H9 (cell line): ENCODE measurements around the gene ALKBH7. TPM values are rescaled to one million over a fixed set of nuclear protein-coding genes. Genes with fewer than 3 reads are reported as not detected.

Source experiments
- DNase-seq: peaks from one replicate; pipeline ENCODE4 v3.0.0-alpha.2; 2017
- H2AFZ ChIP-seq: one replicate; pipeline ENCODE4 v1.6.1; 2013; ENCODE audit warnings: mild to moderate bottlenecking, low read length, control low read depth, moderate library complexity
- H2AK5ac ChIP-seq: 2 replicates; pipeline ENCODE4 v1.6.1; 2013; ENCODE audit warnings: low read length, control low read depth, mixed read lengths; ENCODE audit not compliant: insufficient read length
- H2BK120ac ChIP-seq: one replicate; pipeline ENCODE4 v1.6.1; 2013; ENCODE audit warnings: low read depth, mild to moderate bottlenecking, low read length, control low read depth, inconsistent platforms; ENCODE audit not compliant: poor library complexity, severe bottlenecking
- H2BK12ac ChIP-seq: 2 replicates; pipeline ENCODE4 v1.6.1; 2013; ENCODE audit warnings: low read length, control low read depth, mixed read lengths, low read depth; ENCODE audit not compliant: insufficient read length
- H2BK15ac ChIP-seq: 2 replicates; pipeline ENCODE4 v1.6.1; 2013; ENCODE audit warnings: low read depth, low read length, control low read depth
- H2BK20ac ChIP-seq: one replicate; pipeline ENCODE4 v1.6.1; 2013; ENCODE audit warnings: low read depth, mild to moderate bottlenecking, low read length, control low read depth, inconsistent platforms; ENCODE audit not compliant: poor library complexity, severe bottlenecking
- H2BK5ac ChIP-seq: 2 replicates; pipeline ENCODE4 v1.6.1; 2013; ENCODE audit warnings: low read length, control low read depth, mixed read lengths; ENCODE audit not compliant: insufficient read length
- H3K14ac ChIP-seq: 2 replicates; pipeline ENCODE4 v1.6.1; 2013; ENCODE audit warnings: low read length, control low read depth; ENCODE audit not compliant: insufficient read depth
- H3K18ac ChIP-seq: 2 replicates; pipeline ENCODE4 v1.6.1; 2013; ENCODE audit warnings: low read depth, mild to moderate bottlenecking, mixed read lengths, low read length, control low read depth; ENCODE audit not compliant: insufficient read length
- H3K23ac ChIP-seq: 2 replicates; pipeline ENCODE4 v1.6.1; 2013; ENCODE audit warnings: low read length, control low read depth, mixed read lengths, low read depth; ENCODE audit not compliant: insufficient read length
- H3K23me2 ChIP-seq: 2 replicates; pipeline ENCODE4 v1.6.1; 2013; ENCODE audit warnings: low read depth, mild to moderate bottlenecking, mixed read lengths, low read length, control low read depth; ENCODE audit not compliant: insufficient read length, poor library complexity, severe bottlenecking
- H3K27ac ChIP-seq: 2 replicates; pipeline ENCODE4 v1.5.1; 2013; ENCODE audit warnings: low read length, control low read depth, mixed read lengths, low read depth; ENCODE audit not compliant: insufficient read length
- H3K27me3 ChIP-seq: 2 replicates; pipeline ENCODE4 v1.6.1; 2013; ENCODE audit warnings: low read length, control low read depth, inconsistent platforms; ENCODE audit not compliant: insufficient read depth
- H3K4ac ChIP-seq: 2 replicates; pipeline ENCODE4 v1.6.1; 2013; ENCODE audit warnings: low read depth, mild to moderate bottlenecking, control low read depth, inconsistent platforms, low read length, moderate library complexity
- H3K4me1 ChIP-seq: 2 replicates; pipeline ENCODE4 v1.6.1; 2013; ENCODE audit warnings: low read length, control low read depth, inconsistent platforms; ENCODE audit not compliant: insufficient read depth
- H3K4me2 ChIP-seq: 2 replicates; pipeline ENCODE4 v1.6.1; 2013; ENCODE audit warnings: low read length, control low read depth, mixed read lengths; ENCODE audit not compliant: insufficient read length, insufficient read depth
- H3K56ac ChIP-seq: 2 replicates; pipeline ENCODE4 v1.6.1; 2013; ENCODE audit warnings: low read depth, mild to moderate bottlenecking, mixed read lengths, low read length, control low read depth; ENCODE audit not compliant: insufficient read length
- H3K79me1 ChIP-seq: 2 replicates; pipeline ENCODE4 v1.6.1; 2013; ENCODE audit warnings: low read depth, mild to moderate bottlenecking, moderate library complexity, low read length, control low read depth, inconsistent platforms; ENCODE audit not compliant: insufficient read depth, poor library complexity, severe bottlenecking
- H3K79me2 ChIP-seq: 2 replicates; pipeline ENCODE4 v1.6.1; 2013; ENCODE audit warnings: low read length, control low read depth, inconsistent platforms; ENCODE audit not compliant: insufficient read depth
- H3K9ac ChIP-seq: 2 replicates; pipeline ENCODE4 v1.6.1; 2013; ENCODE audit warnings: low read length, control low read depth, mixed read lengths; ENCODE audit not compliant: insufficient read length; ENCODE audit errors: extremely low read depth
- H3K9me3 ChIP-seq: one replicate; pipeline ENCODE4 v1.6.1; 2013; ENCODE audit warnings: low read depth, low read length, inconsistent platforms; ENCODE audit not compliant: control insufficient read depth
- H3T11ph ChIP-seq: one replicate; pipeline ENCODE4 v1.6.1; 2013; ENCODE audit warnings: mild to moderate bottlenecking, low read length, control low read depth, inconsistent platforms
- H4K20me1 ChIP-seq: one replicate; pipeline ENCODE4 v1.6.1; 2013; ENCODE audit not compliant: control insufficient read depth, insufficient read length, insufficient read depth
- H4K5ac ChIP-seq: 2 replicates; pipeline ENCODE4 v1.6.1; 2013; ENCODE audit warnings: low read depth, mild to moderate bottlenecking, mixed read lengths, low read length, control low read depth; ENCODE audit not compliant: insufficient read length
- H4K8ac ChIP-seq: replicated peaks from 2 replicates; pipeline ENCODE4 v1.6.1; 2013; ENCODE audit warnings: low read length, control low read depth, mixed read lengths, low read depth; ENCODE audit not compliant: insufficient read length
- H4K91ac ChIP-seq: 2 replicates; pipeline ENCODE4 v1.6.1; 2013; ENCODE audit warnings: low read depth, mild to moderate bottlenecking, moderate library complexity, mixed read lengths, low read length, control low read depth; ENCODE audit not compliant: insufficient read length
- H3K27ac Mint-ChIP-seq, 3 experiments: 2 replicates in 2 of 3; 3 replicates in 1 of 3; pipeline ENCODE4 v1.8.0; 2020 to 2021; ENCODE audit warnings: mixed read lengths in 3 of 3, mild to moderate bottlenecking in 1 of 3, moderate library complexity in 1 of 3
- H3K27me3 Mint-ChIP-seq: 2 replicates; pipeline ENCODE4 v1.8.0; 2021; ENCODE audit warnings: low read depth, mild to moderate bottlenecking, moderate library complexity, mixed read lengths
- H3K36me3 Mint-ChIP-seq, 3 experiments: 2 replicates in 2 of 3; 3 replicates in 1 of 3; pipeline ENCODE4 v1.8.0; 2020 to 2021; ENCODE audit warnings: low read depth in 3 of 3, mixed read lengths in 3 of 3; ENCODE audit not compliant: insufficient read depth in 1 of 3
- H3K4me1 Mint-ChIP-seq, 2 experiments: 2 replicates each; pipeline ENCODE4 v1.8.0; 2020; ENCODE audit warnings: mixed read lengths in 2 of 2
- H3K4me3 Mint-ChIP-seq, 2 experiments: 2 replicates in 1 of 2; 3 replicates in 1 of 2; pipeline ENCODE4 v1.8.0; 2020 to 2021; ENCODE audit warnings: mild to moderate bottlenecking in 2 of 2, mixed read lengths in 2 of 2, moderate library complexity in 1 of 2
- H3K9me3 Mint-ChIP-seq, 2 experiments: 2 replicates in 1 of 2; 3 replicates in 1 of 2; pipeline ENCODE4 v1.8.0; 2020; ENCODE audit warnings: mild to moderate bottlenecking in 2 of 2, mixed read lengths in 2 of 2, moderate library complexity in 1 of 2
- CTCF ChIP-seq: fragments of 200-600 bp; sonication (generic); conservative IDR thresholded peaks from 3 replicates; pipeline ENCODE4 v1.8.0; 2021; ENCODE audit warnings: antibody characterized with exemption, mild to moderate bottlenecking
- WGBS: extraction: QIAGEN DNeasy Blood & Tissue Kit; methylation state at CpG from one replicate; pipeline ENCODE4 v1.1.7; 2013; ENCODE audit warnings: missing lambda C conversion rate, low lambda C conversion rate, mixed read lengths; ENCODE audit not compliant: insufficient read length; ENCODE audit errors: extremely low coverage; 5-methylcytosine and 5-hydroxymethylcytosine counted together
- total RNA-seq: library from RNA; stranded (reverse); gene quantifications from 2 replicates; pipeline ENCODE4 v1.2.1, GENCODE V29; 2021

Gene ALKBH7
- total RNA-seq, 1 experiment from 2014 or later = 85.7 TPM

GRCh38 chr19:6379744-6380143, 7.2 kb downstream of the ALKBH7 start:
- Mint-ChIP-seq H3K4me3 (no peak overlapping the region), H3K27me3 (no peaks in the 10 kb centered on the region)
- no peak overlapping the region for H4K5ac ChIP-seq

More at GRCh38 chr19:6379744-6380143, 7.2 kb downstream of the ALKBH7 start:
- no peaks in the 10 kb centered on the region for H3K9me3 ChIP-seq
- no peak overlapping the region for H2BK20ac ChIP-seq
- peaks cover 4% of the 10 kb centered on the region in 2 experiments; a peak in 4 of 5 replicates for H3K9me3 Mint-ChIP-seq
- H3K79me2 ChIP-seq = no peaks in the 10 kb centered on the region
- no peak overlapping the region for H2BK15ac ChIP-seq
- H3K36me3 Mint-ChIP-seq = peaks cover 42 to 59% (median 54%) of the 10 kb centered on the region in 3 experiments
- TF ChIP-seq CTCF = no peak
- no peak overlapping the region for H3T11ph ChIP-seq
- H3K27ac Mint-ChIP-seq = no peak overlapping the region
- H3K56ac ChIP-seq = no peak overlapping the region
- H3K4me1 Mint-ChIP-seq = peaks cover 4 to 10% of the 10 kb centered on the region in 2 experiments; a peak in 2 of 4 replicates
- no peak overlapping the region for H2BK120ac ChIP-seq
- H3K18ac ChIP-seq = no peak overlapping the region
- no peaks in the 10 kb centered on the region for H4K20me1 ChIP-seq
- H3K27me3 ChIP-seq = no peaks in the 10 kb centered on the region
- no CpG with 5 or more reads among the region's 3 CpGs for WGBS
- no peak overlapping the region for H2AK5ac ChIP-seq
- H4K91ac ChIP-seq = no peak overlapping the region
- H2BK12ac ChIP-seq = no peak overlapping the region
- H3K4me1 ChIP-seq = no peaks in the 10 kb centered on the region
- no peak overlapping the region for H4K8ac ChIP-seq
- no peak overlapping the region for H3K4me2 ChIP-seq
- H3K27ac ChIP-seq = no peak overlapping the region
- DNase-seq = no peak
- H2AFZ ChIP-seq = no peak overlapping the region
- H3K9ac ChIP-seq = no peak overlapping the region
- H3K79me1 ChIP-seq = no peaks in the 10 kb centered on the region
- no peak overlapping the region for H3K14ac ChIP-seq
- no peak overlapping the region for H3K4ac ChIP-seq
- H2BK5ac ChIP-seq = no peak overlapping the region
- H3K23me2 ChIP-seq = no peaks in the 10 kb centered on the region
- no peak overlapping the region for H3K23ac ChIP-seq
